HG03280 (cell line): ENCODE results near the gene TLR7.

ENCODE experiments used
- ATAC-seq: cut with Tn5 transposase; IDR thresholded peaks from one replicate; pipeline ENCODE4 v1.9.1; 2021; ENCODE audit warnings: mild to moderate bottlenecking, moderate library complexity; ENCODE audit not compliant: unreplicated experiment

The TLR7 gene

GRCh38 chrX:12922599-12922919 is 55.7 kb downstream of the TLR7 start:
- ATAC-seq = no peak

- no peak for ATAC-seq
Measured at GRCh38 chrX:12929701-12930100, 62.8 kb downstream of the TLR7 start.

GRCh38 chrX:12930150-12930549 is 63.3 kb downstream of the TLR7 start:
- no peak for ATAC-seq

DNA sequence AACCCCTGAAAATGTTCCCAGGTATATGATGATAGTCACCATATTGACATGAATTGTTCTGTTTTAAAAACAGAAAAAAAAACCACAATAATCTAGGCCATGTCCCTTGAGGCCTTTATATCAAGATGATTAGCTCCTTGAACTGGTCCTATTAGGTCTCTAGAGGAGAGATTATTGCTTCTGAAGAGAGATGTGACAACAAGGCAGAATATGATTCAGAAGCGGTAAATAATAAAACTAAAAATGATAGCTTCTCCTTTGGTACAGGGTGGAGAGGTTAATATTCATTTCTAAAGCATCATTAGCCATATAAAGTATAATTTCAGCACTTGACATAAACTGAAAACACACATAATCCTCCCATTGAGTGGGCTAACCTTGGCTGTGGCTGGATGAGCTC is 65.4 kb downstream of the TLR7 start:
- ATAC-seq = no peak

- ATAC-seq = no peak
Measured at GRCh38 chrX:12934850-12935249, 68.0 kb downstream of the TLR7 start.

DNA sequence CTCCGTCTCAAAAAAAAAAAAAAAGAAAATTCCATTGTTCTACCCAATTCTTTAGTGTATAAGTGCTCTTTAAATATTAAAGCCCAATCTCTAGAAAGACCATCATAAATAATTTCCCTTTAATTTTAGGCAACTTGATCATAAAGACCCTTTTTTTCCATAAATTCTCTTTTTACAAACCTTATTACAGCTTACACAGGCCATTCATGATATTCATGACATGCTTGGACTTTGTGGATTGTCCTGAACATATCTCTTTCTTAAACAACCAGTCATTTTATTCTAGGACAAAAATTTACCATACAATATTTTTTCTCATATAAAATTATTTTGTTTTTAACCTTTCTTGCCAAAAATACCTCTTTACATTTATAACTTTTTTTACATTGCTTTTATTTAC is 70.1 kb downstream of the TLR7 start:
- ATAC-seq = no peak
